Smooth muscle cell (in vitro differentiated cells): ENCODE data around the gene TSPAN31. TPM values are rescaled to one million over a fixed set of nuclear protein-coding genes. Genes with fewer than 3 reads are reported as not detected.

Source experiments
- DNase-seq: peaks from one replicate; lab custom pipeline; 2025; ENCODE audit not compliant: unreplicated experiment; lab: John Stamatoyannopoulos, UW
- H2AFZ ChIP-seq: fragments of 200-600 bp; sonication (generic); 2 replicates; pipeline ENCODE4 v1.6.0; 2016; ENCODE audit warnings: antibody characterized with exemption, low read depth, mild to moderate bottlenecking
- H3F3A ChIP-seq: fragments of 200-600 bp; sonication (generic); 2 replicates; pipeline ENCODE4 v1.6.0; 2017; ENCODE audit warnings: antibody characterized with exemption, low read depth
- H3K27ac ChIP-seq: fragments of 200-600 bp; sonication (generic); 2 replicates; pipeline ENCODE4 v1.5.1; 2016; ENCODE audit warnings: low read depth, mild to moderate bottlenecking
- H3K27me3 ChIP-seq: fragments of 200-600 bp; sonication (generic); 2 replicates; pipeline ENCODE4 v1.6.1; 2016; ENCODE audit warnings: low read depth, mild to moderate bottlenecking
- H3K36me3 ChIP-seq: fragments of 200-600 bp; sonication (generic); 2 replicates; pipeline ENCODE4 v1.5.1; 2016; ENCODE audit warnings: low read depth
- H3K4me1 ChIP-seq: fragments of 200-600 bp; sonication (generic); 2 replicates; pipeline ENCODE4 v1.5.1; 2016; ENCODE audit warnings: low read depth
- H3K4me2 ChIP-seq: fragments of 200-600 bp; sonication (generic); 2 replicates; pipeline ENCODE4 v1.6.0; 2016; ENCODE audit warnings: mild to moderate bottlenecking
- H3K4me3 ChIP-seq: fragments of 200-600 bp; sonication (generic); 2 replicates; pipeline ENCODE4 v1.5.1; 2016; ENCODE audit warnings: mild to moderate bottlenecking
- H3K79me2 ChIP-seq: fragments of 200-600 bp; sonication (generic); 2 replicates; pipeline ENCODE4 v1.6.0; 2016; ENCODE audit warnings: low read depth, mild to moderate bottlenecking
- H3K9ac ChIP-seq: fragments of 200-600 bp; sonication (generic); 2 replicates; pipeline ENCODE4 v1.6.0; 2016; ENCODE audit warnings: low read depth
- H3K9me3 ChIP-seq: fragments of 200-600 bp; sonication (generic); replicated peaks from 2 replicates; pipeline ENCODE4 v1.5.1; 2016; ENCODE audit warnings: low read depth
- H4K20me1 ChIP-seq: fragments of 200-600 bp; sonication (generic); 2 replicates; pipeline ENCODE4 v1.6.0; 2016; ENCODE audit warnings: low read depth
- CTCF ChIP-seq: fragments of 200-600 bp; sonication (generic); IDR thresholded peaks from 2 replicates; pipeline ENCODE4 v1.5.1; 2017; ENCODE audit warnings: borderline replicate concordance, mild to moderate bottlenecking, antibody characterized with exemption; ENCODE audit not compliant: insufficient read depth, poor library complexity, severe bottlenecking
- WGBS: methylation state at CpG from one replicate; pipeline ENCODE4 v1.1.7; 2016; ENCODE audit warnings: low lambda C conversion rate; 5-methylcytosine and 5-hydroxymethylcytosine counted together
- polyA plus RNA-seq: library from polyadenylated mRNA; unstranded; fragments of >200 nt; fragmentation: Nextera tagmentation; extraction: Ambion mirVana; gene quantifications from 2 replicates; pipeline ENCODE4 v1.2.1, GENCODE V29; 2016
- total RNA-seq: library from RNA; depleted of rRNA; stranded (reverse); fragments of >200 nt; gene quantifications from 2 replicates; pipeline ENCODE4 v1.2.3, GENCODE V29; 2014

TSPAN31 gene
- total RNA-seq (68.0 and 105 TPM in 2 replicates), polyA plus RNA-seq (48.6 and 55.1 TPM in 2 replicates)

GRCh38 chr12:57744777-57745484 lies at the start of gene TSPAN31:
TSS of gene TSPAN31 (plus strand) at chr12:57745039. CDS start at chr12:57745155, 116 bp downstream.
- Histone ChIP-seq H3K4me3 (peak within 1 kb of the TSS; percentile 73), H3K27me3 (peaks cover 33% of the 10 kb centered on the region), H3K9me3 (no peaks in the 10 kb centered on the region), H3K36me3 (no peaks in the 10 kb centered on the region), H2AFZ (peak within 1 kb of the TSS; percentile 67), H3K4me2 (peak within 1 kb of the TSS; percentile 86), H3K4me1 (peaks cover 8% of the 10 kb centered on the region), H3F3A (peaks cover 18% of the 10 kb centered on the region), H4K20me1 (no peaks in the 10 kb centered on the region), H3K79me2 (peaks cover 6% of the 10 kb centered on the region), H3K27ac (peak within 1 kb of the TSS; percentile 92), H3K9ac (peak within 1 kb of the TSS; percentile 96)
- 4% methylated on average over 25 of the region's 29 CpGs for WGBS
- TF ChIP-seq CTCF: no peak
- peak; percentile 60 for DNase-seq

GRCh38 chr12:57695770-57696432 lies 48.9 kb upstream of the TSPAN31 start:
- H4K20me1 ChIP-seq: no peaks in the 10 kb centered on the region
- H3K4me3 ChIP-seq: no peak overlapping the region
- no peak for DNase-seq
- no peak overlapping the region for H3K27ac ChIP-seq
- H3K79me2 ChIP-seq: no peaks in the 10 kb centered on the region
- H3K27me3 ChIP-seq: no peaks in the 10 kb centered on the region
- 99% methylated on average over 11 of the region's 11 CpGs for WGBS
- no peaks in the 10 kb centered on the region for H3F3A ChIP-seq
- no peak for TF ChIP-seq CTCF
- H3K9ac ChIP-seq: no peak overlapping the region
- no peaks in the 10 kb centered on the region for H3K9me3 ChIP-seq
- H3K36me3 ChIP-seq: peaks cover 8% of the 10 kb centered on the region
- no peak overlapping the region for H3K4me2 ChIP-seq
- H2AFZ ChIP-seq: no peak overlapping the region
- H3K4me1 ChIP-seq: peaks cover 6% of the 10 kb centered on the region

- Histone ChIP-seq H3K79me2 (no peaks in the 10 kb centered on the region), H2AFZ (no peak overlapping the region), H3K9me3 (no peaks in the 10 kb centered on the region), H3K27ac (no peak overlapping the region), H3K27me3 (no peaks in the 10 kb centered on the region), H4K20me1 (no peaks in the 10 kb centered on the region), H3K9ac (no peak overlapping the region), H3K4me1 (peaks cover 6% of the 10 kb centered on the region), H3K4me2 (no peak overlapping the region), H3K4me3 (no peak overlapping the region), H3F3A (no peaks in the 10 kb centered on the region), H3K36me3 (peaks cover 8% of the 10 kb centered on the region)
- 100% methylated on average over 1 of the region's 1 CpG for WGBS
- no peak for DNase-seq
- TF ChIP-seq CTCF: no peak
Measured at GRCh38 chr12:57697076-57697475, 47.8 kb upstream of the TSPAN31 start.
